GM23248 (cell line): ENCODE results near the gene AARS1.
"Not testable (repeated sequence)": the region's sequence is repeated elsewhere in the genome, so short reads cannot be mapped to it uniquely, and the experiment has no call there.

Source experiments
- EZH2 ChIP-seq: fragments of 200-600 bp; sonication (generic); IDR thresholded peaks from 2 replicates; pipeline ENCODE4 v1.6.1; 2018; ENCODE audit warnings: antibody characterized with exemption, mild to moderate bottlenecking; ENCODE audit not compliant: insufficient read depth, poor library complexity, severe bottlenecking
- EZH2phosphoT487 ChIP-seq: fragments of 200-600 bp; sonication (generic); IDR thresholded peaks from 2 replicates; pipeline ENCODE4 v1.6.1; 2018; ENCODE audit warnings: antibody characterized with exemption, moderate library complexity, mild to moderate bottlenecking, low read depth; ENCODE audit not compliant: insufficient read depth

GRCh38 chr16:70267922-70268321 is 21.4 kb downstream of the AARS1 start:
- TF ChIP-seq EZH2phosphoT487, EZH2: not testable (repeated sequence)
